Stomach (tissue), 9 donors: ENCODE data around the gene CRIM1. TPM values are rescaled to one million over a fixed set of nuclear protein-coding genes. Genes with fewer than 3 reads are reported as not detected.

Experiments
- DNase-seq, 2 donors: peaks; one replicate each; pipeline versions ENCODE4 v3.0.0 to v3.0.0-alpha.2; 2013 to 2019
- H3K27ac ChIP-seq, 5 donors: fragments of 200-600 bp in 4 of 5; sonication (generic) in 4 of 5; one replicate each; pipeline ENCODE4 v1.5.1; 2013 to 2019; ENCODE audit warnings: mild to moderate bottlenecking in 1 of 5, moderate library complexity in 1 of 5
- H3K27me3 ChIP-seq, 3 donors: fragments of 200-600 bp; sonication (generic); one replicate each; pipeline ENCODE4 v1.5.1; 2017 to 2019; ENCODE audit warnings: mixed run types in 1 of 3
- H3K36me3 ChIP-seq, 4 donors: fragments of 200-600 bp; sonication (generic); 1 replicate in 3 of 4; 2 replicates in 1 of 4; pipeline ENCODE4 v1.5.1; 2016 to 2019
- H3K4me1 ChIP-seq, 4 donors: fragments of 200-600 bp; sonication (generic); one replicate each; pipeline ENCODE4 v1.5.1; 2016 to 2019
- H3K4me3 ChIP-seq, 4 donors: fragments of 200-600 bp; sonication (generic) in 3 of 4; one replicate each; pipeline ENCODE4 v1.5.1; 2016 to 2019; ENCODE audit warnings: mild to moderate bottlenecking in 1 of 4
- H3K9me3 ChIP-seq, 4 donors: fragments of 200-600 bp; sonication (generic); one replicate each; pipeline ENCODE4 v1.5.1; 2016 to 2019
- EP300 ChIP-seq: sonication (generic); formaldehyde crosslinking; IDR thresholded peaks from one replicate; pipeline ENCODE4 v1.6.1; 2017; ENCODE audit warnings: antibody characterized with exemption
- POLR2A ChIP-seq, 4 donors: fragments of 450-650 bp; IDR thresholded peaks; one replicate each; pipeline ENCODE4 v1.6.1; 2016; ENCODE audit warnings: antibody characterized with exemption in 4 of 4, control low read depth in 2 of 4, mild to moderate bottlenecking in 1 of 4, moderate library complexity in 1 of 4
- POLR2AphosphoS5 ChIP-seq, 3 donors: sonication (generic); formaldehyde crosslinking; IDR thresholded peaks; one replicate each; pipeline ENCODE4 v1.6.1; 2016; ENCODE audit warnings: antibody characterized with exemption in 3 of 3
- WGBS, 5 donors: extraction: QIAGEN DNeasy Blood & Tissue Kit in 3 of 5; methylation state at CpG; one replicate each; pipeline versions ENCODE4 v1.1.5 to v1.1.7; 2013 to 2018; 5-methylcytosine and 5-hydroxymethylcytosine counted together
- intact Hi-C: fragments of 100-400 bp; cut with DNase I; formaldehyde crosslinking; loops from one replicate; pipeline ENCODE4 v1.15.1; 2023; ENCODE audit warnings: low total_unique reads
- polyA plus RNA-seq, 3 donors: library from polyadenylated mRNA; stranded (reverse); fragments of 200-250 nt; gene quantifications; one replicate each; pipeline ENCODE4 v1.2.3, GENCODE V29; 2013
- total RNA-seq, 5 donors: library from RNA; depleted of rRNA; stranded (reverse); fragments of >200 nt; gene quantifications; one replicate each; pipeline versions ENCODE4 v1.1.0 to v1.2.3, GENCODE V29; 2014 to 2016
- TF ChIP-seq, protein P1 (sequence below), 7 experiments: fragments of 450-650 bp in 4 of 7; fragments of 200-600 bp in 3 of 7; sonication (generic) in 3 of 7; IDR thresholded peaks; one replicate each; pipeline ENCODE4 v1.5.1; 2016 to 2019; ENCODE audit warnings: antibody characterized with exemption in 7 of 7, control low read depth in 2 of 7, mild to moderate bottlenecking in 1 of 7
- donor health status: healthy with polysubstance abuse.
- donor health status: Bipolar disorder and iron deficiency.
- donor health status: healthy.

CRIM1 gene
- total and polyA plus RNA-seq, 8 donors: 3.1 to 158 (median 50.7) TPM

DNA sequence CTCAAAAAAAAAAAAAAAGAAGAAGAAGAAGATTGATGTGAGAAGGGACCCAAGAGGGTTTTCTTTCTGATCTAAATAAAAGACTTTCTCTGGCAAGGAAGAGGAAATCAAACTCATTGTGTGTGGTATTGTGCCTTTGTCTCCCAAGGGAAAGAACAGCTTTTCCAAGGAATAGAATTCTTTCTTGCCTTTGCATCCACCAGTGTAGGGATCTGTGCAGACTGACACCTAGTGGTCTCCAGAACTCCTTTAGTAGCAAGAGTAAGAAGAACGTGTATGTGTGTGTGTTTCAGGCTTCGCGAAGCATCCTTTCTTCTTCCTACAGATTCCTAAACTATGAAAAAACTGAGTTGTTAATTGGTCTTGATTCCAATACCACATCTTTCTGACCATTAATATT is 33.5 kb upstream of the CRIM1 start:
- H3K9me3 ChIP-seq: no peaks in the 10 kb centered on the region
- DNase-seq: peak in 1 of 2 donors; percentile 66
- no peaks in the 10 kb centered on the region for H3K36me3 ChIP-seq
- H3K4me3 ChIP-seq: no peak overlapping the region
- 51 to 67% (median 54%) methylated on average over 3 of the region's 3 CpGs for WGBS, 5 donors
- H3K4me1 ChIP-seq: no peaks in the 10 kb centered on the region
- intact Hi-C loops: no loop called here
- H3K27me3 ChIP-seq: no peaks in the 10 kb centered on the region
- TF ChIP-seq, protein P1, sequence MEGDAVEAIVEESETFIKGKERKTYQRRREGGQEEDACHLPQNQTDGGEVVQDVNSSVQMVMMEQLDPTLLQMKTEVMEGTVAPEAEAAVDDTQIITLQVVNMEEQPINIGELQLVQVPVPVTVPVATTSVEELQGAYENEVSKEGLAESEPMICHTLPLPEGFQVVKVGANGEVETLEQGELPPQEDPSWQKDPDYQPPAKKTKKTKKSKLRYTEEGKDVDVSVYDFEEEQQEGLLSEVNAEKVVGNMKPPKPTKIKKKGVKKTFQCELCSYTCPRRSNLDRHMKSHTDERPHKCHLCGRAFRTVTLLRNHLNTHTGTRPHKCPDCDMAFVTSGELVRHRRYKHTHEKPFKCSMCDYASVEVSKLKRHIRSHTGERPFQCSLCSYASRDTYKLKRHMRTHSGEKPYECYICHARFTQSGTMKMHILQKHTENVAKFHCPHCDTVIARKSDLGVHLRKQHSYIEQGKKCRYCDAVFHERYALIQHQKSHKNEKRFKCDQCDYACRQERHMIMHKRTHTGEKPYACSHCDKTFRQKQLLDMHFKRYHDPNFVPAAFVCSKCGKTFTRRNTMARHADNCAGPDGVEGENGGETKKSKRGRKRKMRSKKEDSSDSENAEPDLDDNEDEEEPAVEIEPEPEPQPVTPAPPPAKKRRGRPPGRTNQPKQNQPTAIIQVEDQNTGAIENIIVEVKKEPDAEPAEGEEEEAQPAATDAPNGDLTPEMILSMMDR (IDR thresholded peaks at IDR 0.05): peak in 4 of 7 experiments; percentile 9 to 37 (median 28)
- TF ChIP-seq EP300: no peak
- no peak overlapping the region for H3K27ac ChIP-seq

DNA sequence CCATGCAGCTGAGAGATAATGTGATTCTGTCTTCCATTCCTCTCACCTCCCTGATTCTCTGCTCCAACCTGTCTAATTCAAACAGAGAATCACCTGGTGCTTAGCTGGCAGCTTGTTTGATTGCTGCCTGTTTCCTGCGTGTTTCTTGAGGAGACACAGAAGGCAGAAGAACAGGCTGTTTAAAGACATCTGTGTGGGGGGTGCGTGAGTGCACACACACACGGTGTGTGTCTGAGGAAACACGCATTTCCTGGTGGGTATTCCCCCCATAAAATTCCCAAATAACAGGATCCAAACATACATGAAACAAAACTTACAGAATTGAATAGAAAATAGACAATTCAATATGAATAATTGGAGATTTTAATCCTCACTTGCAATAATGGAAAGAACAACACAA is 29.3 kb upstream of the CRIM1 start:
- Histone ChIP-seq H3K9me3 (no peaks in the 10 kb centered on the region), H3K27me3 (no peaks in the 10 kb centered on the region), H3K36me3 (no peaks in the 10 kb centered on the region), H3K27ac (no peak overlapping the region), H3K4me1 (peaks cover 0 to 4% (median 2%) of the 10 kb centered on the region in 4 donors), H3K4me3 (no peak overlapping the region)
- TF ChIP-seq, protein P1 (IDR thresholded peaks at IDR 0.05): no peak
- TF ChIP-seq POLR2A (IDR thresholded peaks at IDR 0.05) (no peak), POLR2AphosphoS5 (IDR thresholded peaks at IDR 0.05) (no peak), EP300 (no peak)
- intact Hi-C loops: no loop called here
- DNase-seq: no peak
- 61 to 78% (median 73%) methylated on average over 4 of the region's 4 CpGs for WGBS, 5 donors

DNA sequence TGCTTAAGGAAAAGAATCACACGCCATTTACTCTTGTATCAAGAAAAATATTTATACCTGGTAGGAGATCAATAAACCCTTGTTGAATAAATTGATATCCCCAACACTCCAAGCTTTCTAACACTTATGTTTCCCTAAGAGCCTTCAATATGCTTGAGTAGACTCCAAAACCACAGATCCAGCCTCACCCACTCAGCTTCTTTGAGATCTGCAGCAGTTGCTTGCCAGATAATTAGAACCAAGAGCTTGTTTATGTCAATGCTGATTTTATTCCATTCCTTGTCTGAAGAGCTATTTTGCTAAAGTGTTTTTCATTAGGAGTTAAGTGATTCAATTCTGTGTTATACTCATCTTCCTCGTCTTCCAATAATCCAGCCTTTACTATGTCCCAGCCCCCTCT is 26.3 kb upstream of the CRIM1 start:
- Histone ChIP-seq H3K27me3 (no peaks in the 10 kb centered on the region), H3K9me3 (no peaks in the 10 kb centered on the region), H3K4me1 (peaks cover 0 to 4% (median 2%) of the 10 kb centered on the region in 4 donors), H3K27ac (no peak overlapping the region), H3K4me3 (no peak overlapping the region), H3K36me3 (no peaks in the 10 kb centered on the region)
- TF ChIP-seq POLR2AphosphoS5 (IDR thresholded peaks at IDR 0.05): no peak
- no peak for TF ChIP-seq EP300
- TF ChIP-seq, protein P1 (IDR thresholded peaks at IDR 0.05): no peak
- TF ChIP-seq POLR2A (IDR thresholded peaks at IDR 0.05): no peak
- DNase-seq: no peak
- WGBS, 5 donors: 36 to 84% (median 62%) methylated on average over 2 of the region's 2 CpGs
- intact Hi-C loops: no loop called here

DNA sequence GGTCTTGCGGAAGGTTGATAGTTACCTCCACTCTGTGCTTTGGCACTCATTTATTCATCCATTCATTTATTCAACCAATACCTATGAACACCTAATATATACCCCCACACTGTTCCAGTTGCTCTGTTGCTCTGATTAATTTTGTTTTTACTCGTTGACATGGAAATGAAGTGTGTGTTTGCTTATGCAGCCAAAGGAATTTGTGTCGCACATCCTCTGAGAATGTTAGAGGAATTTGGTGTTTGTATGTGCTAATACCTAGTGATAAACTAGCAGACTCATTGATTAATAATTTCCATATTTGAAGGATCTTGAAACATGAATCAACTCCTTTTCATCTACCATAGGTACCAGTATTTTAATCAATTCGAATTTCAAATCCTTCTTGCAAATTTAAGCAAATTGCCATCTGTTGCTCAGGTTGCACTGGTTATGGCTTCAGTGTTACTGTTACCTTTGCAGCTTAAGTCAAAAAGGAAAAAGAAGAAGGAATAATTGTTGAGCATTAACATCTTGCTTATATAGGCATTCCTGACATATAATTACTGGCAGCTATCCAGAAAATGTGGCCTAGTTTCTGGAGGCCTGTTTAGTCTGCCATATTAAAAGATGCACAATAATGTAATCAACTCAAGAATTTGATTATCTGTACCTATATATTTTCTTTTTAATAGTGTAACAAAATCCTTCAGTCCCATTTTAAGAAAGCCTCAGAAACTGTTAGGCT is 25.7 kb upstream of the CRIM1 start:
- WGBS, 5 donors: 63 to 71% (median 66%) methylated on average over 4 of the region's 4 CpGs
- Histone ChIP-seq H3K36me3 (no peaks in the 10 kb centered on the region), H3K4me3 (no peak overlapping the region), H3K9me3 (no peaks in the 10 kb centered on the region), H3K4me1 (peaks cover 0 to 4% (median 2%) of the 10 kb centered on the region in 4 donors), H3K27me3 (no peaks in the 10 kb centered on the region), H3K27ac (no peak overlapping the region)
- TF ChIP-seq POLR2A (IDR thresholded peaks at IDR 0.05) (no peak), POLR2AphosphoS5 (IDR thresholded peaks at IDR 0.05) (no peak), EP300 (no peak)
- TF ChIP-seq, protein P1 (IDR thresholded peaks at IDR 0.05): no peak
- DNase-seq: no peak
- intact Hi-C loops: no loop called here
